ENCODE data around the gene SCNN1A.
A peak's percentile ranks its signal among the peaks of the same experiment; 100 is the strongest.
"Not testable (repeated sequence)": the region's sequence is repeated elsewhere in the genome, so short reads cannot be mapped to it uniquely, and the experiment has no call there.

SCNN1A gene

GRCh38 chr12:6347367-6348338 lies 27.7 kb downstream of the SCNN1A start:
- no peak for DNase-seq (ENCODE audit: low read depth in 3 of 3)

GRCh38 chr12:6346942-6347341 lies 28.4 kb downstream of the SCNN1A start:
- DNase-seq (ENCODE audit: low read depth in 3 of 3): no peak

GRCh38 chr12:6346235-6346832 lies 29.0 kb downstream of the SCNN1A start:
- DNase-seq (ENCODE audit: low read depth in 3 of 3): no peak

GRCh38 chr12:6345319-6346091 lies 29.9 kb downstream of the SCNN1A start:
- DNase-seq (ENCODE audit: low read depth in 3 of 3): peak in 1 of 3 experiments; percentile 34

- not testable (repeated sequence) for DNase-seq (ENCODE audit: low read depth in 3 of 3)
Measured at GRCh38 chr12:6344101-6344660, 31.2 kb downstream of the SCNN1A start.

GRCh38 chr12:6343518-6343917 lies 31.8 kb downstream of the SCNN1A start:
- no peak for DNase-seq (ENCODE audit: low read depth in 3 of 3)

- no peak for DNase-seq (ENCODE audit: low read depth in 3 of 3)
Measured at GRCh38 chr12:6342140-6342889, 33.0 kb downstream of the SCNN1A start.

- peak in 2 of 3 experiments; percentile 19 to 59 for DNase-seq (ENCODE audit: low read depth in 3 of 3)
Measured at GRCh38 chr12:6341417-6342139, 33.8 kb downstream of the SCNN1A start, which contains the start of gene TNFRSF1A. TSS of gene TNFRSF1A (minus strand) at chr12:6342076. CDS start at chr12:6341814, 262 bp downstream.

GRCh38 chr12:6340745-6341416 lies 34.5 kb downstream of the SCNN1A start:
- no peak for DNase-seq (ENCODE audit: low read depth in 3 of 3)

- DNase-seq (ENCODE audit: low read depth in 3 of 3): no peak
Measured at GRCh38 chr12:6340032-6340638, 35.2 kb downstream of the SCNN1A start.

GRCh38 chr12:6338955-6339354 lies 36.4 kb downstream of the SCNN1A start:
- no peak for DNase-seq (ENCODE audit: low read depth in 3 of 3)

GRCh38 chr12:6338536-6338935 lies 36.8 kb downstream of the SCNN1A start:
- DNase-seq (ENCODE audit: low read depth in 3 of 3): not testable (repeated sequence)

GRCh38 chr12:6337958-6338433 lies 37.4 kb downstream of the SCNN1A start:
- no peak for DNase-seq (ENCODE audit: low read depth in 3 of 3)

- no peak for DNase-seq (ENCODE audit: low read depth in 3 of 3)
Measured at GRCh38 chr12:6336889-6337853, 38.2 kb downstream of the SCNN1A start.

- DNase-seq (ENCODE audit: low read depth in 3 of 3): peak in 1 of 3 experiments; percentile 58
Measured at GRCh38 chr12:6336079-6336888, 39.1 kb downstream of the SCNN1A start.

- DNase-seq (ENCODE audit: low read depth in 3 of 3): peak; percentile 76 to 89 (median 78)
Measured at GRCh38 chr12:6335451-6336078, 39.8 kb downstream of the SCNN1A start.

All from stimulated activated CD4-positive, alpha-beta T cell treated with anti-CD3 and anti-CD28 coated beads, TNF-alpha, amount 100 ng/mL, for 24 hours (primary cell).